Neural cell (in vitro differentiated cells): ENCODE data around the gene PRPF40A. TPM values are rescaled to one million over a fixed set of nuclear protein-coding genes. Genes with fewer than 3 reads are reported as not detected.

Source experiments
- H2AFZ ChIP-seq: fragments of 200-600, 300-800 bp; sonication (generic), shearing (Covaris generic); 2 replicates; pipeline ENCODE4 v1.6.0; 2014; ENCODE audit warnings: low read depth, mild to moderate bottlenecking, antibody characterized with exemption, low read length, moderate library complexity
- H3F3A ChIP-seq: fragments of 200-600 bp; shearing (Covaris generic); 2 replicates; pipeline ENCODE4 v1.6.1; 2016; ENCODE audit warnings: mild to moderate bottlenecking, moderate library complexity, mixed read lengths, antibody characterized with exemption, low read length; ENCODE audit not compliant: insufficient read depth, poor library complexity, severe bottlenecking
- H3K27ac ChIP-seq: fragments of 200-600, 300-800 bp; sonication (generic), shearing (Covaris generic); 2 replicates; pipeline ENCODE4 v1.5.1; 2014; ENCODE audit warnings: mild to moderate bottlenecking, low read length, moderate library complexity
- H3K27me3 ChIP-seq: fragments of 300-800, 200-600 bp; sonication (generic), shearing (Covaris generic); 2 replicates; pipeline ENCODE4 v1.6.0; 2014; ENCODE audit warnings: mild to moderate bottlenecking, low read depth, low read length, moderate library complexity; ENCODE audit not compliant: insufficient read depth
- H3K36me3 ChIP-seq: fragments of 300-800, 200-600 bp; sonication (generic), shearing (Covaris generic); 2 replicates; pipeline ENCODE4 v1.5.1; 2014; ENCODE audit warnings: mild to moderate bottlenecking, antibody characterized with exemption, low read length, moderate library complexity; ENCODE audit not compliant: insufficient read depth
- H3K4me2 ChIP-seq: fragments of 300-800, 200-600 bp; sonication (generic), shearing (Covaris generic); 2 replicates; pipeline ENCODE4 v1.6.0; 2014; ENCODE audit warnings: mild to moderate bottlenecking, low read length
- H3K4me3 ChIP-seq: fragments of 300-800, 200-600 bp; sonication (generic), shearing (Covaris generic); 2 replicates; pipeline ENCODE4 v1.5.1; 2014; ENCODE audit warnings: mild to moderate bottlenecking, low read length, moderate library complexity
- H3K79me2 ChIP-seq: fragments of 200-600 bp; shearing (Covaris generic); replicated peaks from 2 replicates; pipeline ENCODE4 v1.6.0; 2014; ENCODE audit warnings: mild to moderate bottlenecking, low read length, moderate library complexity; ENCODE audit not compliant: insufficient read depth
- H3K9ac ChIP-seq: fragments of 300-800, 200-600 bp; sonication (generic), shearing (Covaris generic); 2 replicates; pipeline ENCODE4 v1.6.1; 2016; ENCODE audit warnings: mild to moderate bottlenecking, low read length, mixed read lengths
- H3K9me2 ChIP-seq: fragments of 200-600 bp; shearing (Covaris generic); 2 replicates; pipeline ENCODE4 v1.6.1; 2016; ENCODE audit warnings: mild to moderate bottlenecking, low read length, mixed read lengths; ENCODE audit not compliant: insufficient read depth
- H3K9me3 ChIP-seq: fragments of 200-600, 300-800 bp; sonication (generic), shearing (Covaris generic); 2 replicates; pipeline ENCODE4 v1.6.1; 2016; ENCODE audit warnings: mild to moderate bottlenecking, mixed run types, low read length, moderate library complexity, mixed read lengths
- H4K20me1 ChIP-seq: fragments of 200-600 bp; shearing (Covaris generic); 2 replicates; pipeline ENCODE4 v1.6.1; 2016; ENCODE audit warnings: mild to moderate bottlenecking, mixed run types; ENCODE audit not compliant: insufficient read depth
- EP300 ChIP-seq: fragments of 450-650 bp; conservative IDR thresholded peaks from 2 replicates; pipeline ENCODE4 v1.6.1; 2014; ENCODE audit warnings: antibody characterized with exemption, mild to moderate bottlenecking, moderate library complexity; ENCODE audit not compliant: poor library complexity, severe bottlenecking
- EZH2 ChIP-seq: fragments of 200-600, 300-800 bp; shearing (Covaris generic), sonication (generic); IDR thresholded peaks from 2 replicates; pipeline ENCODE4 v1.6.1; 2014; ENCODE audit warnings: antibody characterized with exemption, low read length, borderline replicate concordance, mild to moderate bottlenecking; ENCODE audit not compliant: insufficient read depth, poor library complexity, severe bottlenecking
- MXI1 ChIP-seq: fragments of 450-650 bp; conservative IDR thresholded peaks from 2 replicates; pipeline ENCODE4 v1.6.1; 2014; ENCODE audit warnings: antibody characterized with exemption, mild to moderate bottlenecking; ENCODE audit not compliant: poor library complexity, severe bottlenecking
- POLR2AphosphoS5 ChIP-seq: IDR thresholded peaks from 2 replicates; pipeline ENCODE4 v1.6.1; 2012
- RAD21 ChIP-seq: fragments of 450-650 bp; conservative IDR thresholded peaks from 2 replicates; pipeline ENCODE4 v1.6.1; 2014; ENCODE audit warnings: antibody characterized with exemption, mild to moderate bottlenecking, moderate library complexity
- SMC3 ChIP-seq: fragments of 450-650 bp; conservative IDR thresholded peaks from 2 replicates; pipeline ENCODE4 v1.6.1; 2014; ENCODE audit warnings: antibody characterized with exemption, mild to moderate bottlenecking, moderate library complexity; ENCODE audit not compliant: poor library complexity
- TAF1 ChIP-seq: IDR thresholded peaks from 2 replicates; pipeline ENCODE4 v1.6.1; 2012; ENCODE audit warnings: low read depth
- polyA plus RNA-seq: library from polyadenylated mRNA; depleted of rRNA; stranded (reverse); fragments of >200 nt; gene quantifications from 2 replicates; pipeline ENCODE4 v1.2.3, GENCODE V29; 2014
- TF ChIP-seq, protein P1 (sequence below): fragments of 450-650 bp; IDR thresholded peaks from 2 replicates; pipeline ENCODE4 v1.5.1; 2014; ENCODE audit warnings: antibody characterized with exemption, mild to moderate bottlenecking, moderate library complexity; ENCODE audit not compliant: poor library complexity, severe bottlenecking
- TF ChIP-seq, protein P2 (sequence below): IDR thresholded peaks from 2 replicates; pipeline ENCODE4 v1.6.1; 2012; ENCODE audit warnings: borderline replicate concordance

The PRPF40A gene
- polyA plus RNA-seq, 1 donor from 2014 or later: 105 TPM

DNA sequence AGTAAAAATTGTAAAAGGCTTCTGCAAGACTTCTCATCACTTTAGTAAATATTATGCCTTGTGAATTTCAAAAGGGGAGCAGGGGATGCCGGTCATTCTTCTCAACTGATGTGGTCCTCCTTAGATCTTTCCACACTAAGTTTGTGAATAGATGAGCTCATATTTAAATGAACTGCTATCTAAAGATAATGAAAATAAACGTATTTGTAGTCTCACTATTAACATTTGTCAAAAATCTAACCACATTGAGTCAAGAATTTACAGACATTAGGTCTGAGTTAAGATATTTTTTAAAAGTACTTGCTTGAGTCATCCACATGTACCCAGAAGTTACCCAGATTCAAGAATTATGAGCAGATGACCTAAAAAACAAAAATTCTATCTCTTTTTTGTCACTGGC is 6.5 kb downstream of the PRPF40A start:
- Histone ChIP-seq H4K20me1 (peaks cover 4% of the 10 kb centered on the region), H3K9ac (no peak overlapping the region), H3K4me3 (no peak overlapping the region), H3F3A (no peaks in the 10 kb centered on the region), H3K9me2 (no peaks in the 10 kb centered on the region), H3K79me2 (peaks cover 79% of the 10 kb centered on the region), H2AFZ (no peak overlapping the region), H3K9me3 (no peaks in the 10 kb centered on the region), H3K27ac (no peak overlapping the region), H3K27me3 (no peaks in the 10 kb centered on the region), H3K36me3 (peaks cover 8% of the 10 kb centered on the region), H3K4me2 (no peak overlapping the region)
- TF ChIP-seq TAF1 (no peak), MXI1 (no peak), RAD21 (no peak), EZH2 (no peak), SMC3 (no peak), EP300 (no peak), POLR2AphosphoS5 (no peak)
- TF ChIP-seq, protein P1, sequence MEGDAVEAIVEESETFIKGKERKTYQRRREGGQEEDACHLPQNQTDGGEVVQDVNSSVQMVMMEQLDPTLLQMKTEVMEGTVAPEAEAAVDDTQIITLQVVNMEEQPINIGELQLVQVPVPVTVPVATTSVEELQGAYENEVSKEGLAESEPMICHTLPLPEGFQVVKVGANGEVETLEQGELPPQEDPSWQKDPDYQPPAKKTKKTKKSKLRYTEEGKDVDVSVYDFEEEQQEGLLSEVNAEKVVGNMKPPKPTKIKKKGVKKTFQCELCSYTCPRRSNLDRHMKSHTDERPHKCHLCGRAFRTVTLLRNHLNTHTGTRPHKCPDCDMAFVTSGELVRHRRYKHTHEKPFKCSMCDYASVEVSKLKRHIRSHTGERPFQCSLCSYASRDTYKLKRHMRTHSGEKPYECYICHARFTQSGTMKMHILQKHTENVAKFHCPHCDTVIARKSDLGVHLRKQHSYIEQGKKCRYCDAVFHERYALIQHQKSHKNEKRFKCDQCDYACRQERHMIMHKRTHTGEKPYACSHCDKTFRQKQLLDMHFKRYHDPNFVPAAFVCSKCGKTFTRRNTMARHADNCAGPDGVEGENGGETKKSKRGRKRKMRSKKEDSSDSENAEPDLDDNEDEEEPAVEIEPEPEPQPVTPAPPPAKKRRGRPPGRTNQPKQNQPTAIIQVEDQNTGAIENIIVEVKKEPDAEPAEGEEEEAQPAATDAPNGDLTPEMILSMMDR: no peak
- TF ChIP-seq, protein P2, sequence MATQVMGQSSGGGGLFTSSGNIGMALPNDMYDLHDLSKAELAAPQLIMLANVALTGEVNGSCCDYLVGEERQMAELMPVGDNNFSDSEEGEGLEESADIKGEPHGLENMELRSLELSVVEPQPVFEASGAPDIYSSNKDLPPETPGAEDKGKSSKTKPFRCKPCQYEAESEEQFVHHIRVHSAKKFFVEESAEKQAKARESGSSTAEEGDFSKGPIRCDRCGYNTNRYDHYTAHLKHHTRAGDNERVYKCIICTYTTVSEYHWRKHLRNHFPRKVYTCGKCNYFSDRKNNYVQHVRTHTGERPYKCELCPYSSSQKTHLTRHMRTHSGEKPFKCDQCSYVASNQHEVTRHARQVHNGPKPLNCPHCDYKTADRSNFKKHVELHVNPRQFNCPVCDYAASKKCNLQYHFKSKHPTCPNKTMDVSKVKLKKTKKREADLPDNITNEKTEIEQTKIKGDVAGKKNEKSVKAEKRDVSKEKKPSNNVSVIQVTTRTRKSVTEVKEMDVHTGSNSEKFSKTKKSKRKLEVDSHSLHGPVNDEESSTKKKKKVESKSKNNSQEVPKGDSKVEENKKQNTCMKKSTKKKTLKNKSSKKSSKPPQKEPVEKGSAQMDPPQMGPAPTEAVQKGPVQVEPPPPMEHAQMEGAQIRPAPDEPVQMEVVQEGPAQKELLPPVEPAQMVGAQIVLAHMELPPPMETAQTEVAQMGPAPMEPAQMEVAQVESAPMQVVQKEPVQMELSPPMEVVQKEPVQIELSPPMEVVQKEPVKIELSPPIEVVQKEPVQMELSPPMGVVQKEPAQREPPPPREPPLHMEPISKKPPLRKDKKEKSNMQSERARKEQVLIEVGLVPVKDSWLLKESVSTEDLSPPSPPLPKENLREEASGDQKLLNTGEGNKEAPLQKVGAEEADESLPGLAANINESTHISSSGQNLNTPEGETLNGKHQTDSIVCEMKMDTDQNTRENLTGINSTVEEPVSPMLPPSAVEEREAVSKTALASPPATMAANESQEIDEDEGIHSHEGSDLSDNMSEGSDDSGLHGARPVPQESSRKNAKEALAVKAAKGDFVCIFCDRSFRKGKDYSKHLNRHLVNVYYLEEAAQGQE: no peak

DNA sequence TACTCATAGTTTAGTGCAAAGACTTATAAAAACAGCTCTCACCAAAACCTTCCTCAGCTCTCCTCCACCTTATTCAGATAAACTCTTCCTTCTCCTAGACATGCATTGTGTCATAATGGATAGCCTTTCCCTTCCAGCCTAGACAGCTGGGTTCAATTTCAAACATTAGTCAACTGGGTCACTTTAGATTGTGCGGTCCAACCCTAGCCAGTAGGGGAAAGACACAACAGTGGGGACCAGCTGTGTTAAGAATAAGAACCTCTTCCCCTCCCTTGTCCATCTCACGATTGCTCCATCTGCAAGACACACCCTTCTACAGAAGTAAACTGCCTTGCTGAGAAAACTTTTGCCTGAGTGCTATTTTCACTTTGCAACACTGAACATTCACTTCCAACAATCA is 8.5 kb downstream of the PRPF40A start:
- Histone ChIP-seq H3K27ac (no peak overlapping the region), H2AFZ (no peak overlapping the region), H3K27me3 (no peaks in the 10 kb centered on the region), H3K4me3 (no peak overlapping the region), H3K36me3 (peaks cover 3% of the 10 kb centered on the region), H4K20me1 (peaks cover 4% of the 10 kb centered on the region), H3K4me2 (no peak overlapping the region), H3F3A (no peaks in the 10 kb centered on the region), H3K9me2 (no peaks in the 10 kb centered on the region), H3K9me3 (no peaks in the 10 kb centered on the region), H3K9ac (no peak overlapping the region), H3K79me2 (peaks cover 76% of the 10 kb centered on the region)
- TF ChIP-seq POLR2AphosphoS5: no peak
- no peak for TF ChIP-seq EZH2
- TF ChIP-seq EP300: no peak
- TF ChIP-seq, protein P2: no peak
- TF ChIP-seq, protein P1: no peak
- TF ChIP-seq SMC3: no peak
- TF ChIP-seq MXI1: no peak
- TF ChIP-seq RAD21: no peak
- TF ChIP-seq TAF1: no peak
